Measurements from ENCODE around the gene ODR4. TPM values are rescaled to one million over a fixed set of nuclear protein-coding genes. Genes with fewer than 3 reads are reported as not detected.

Gene ODR4
- total and polyA plus RNA-seq, 7 donors, result 4.2 to 24.4 (median 9.0) TPM

- no peak for TF ChIP-seq EP300 (IDR thresholded peaks at IDR 0.05)
- no peak for TF ChIP-seq CTCF (IDR thresholded peaks at IDR 0.05)
- no peak for TF ChIP-seq POLR2A (IDR thresholded peaks at IDR 0.05)
- TF ChIP-seq POLR2AphosphoS5 (IDR thresholded peaks at IDR 0.05), result no peak
- WGBS, 2 donors, result 55 to 68% methylated on average over 2 of the region's 2 CpGs
- Histone ChIP-seq H3K9me3 (no peaks in the 10 kb centered on the region), H3K27ac (no peak overlapping the region), H3K27me3 (no peaks in the 10 kb centered on the region), H3K36me3 (peaks cover 0 to 28% (median 5%) of the 10 kb centered on the region in 4 donors), H3K4me3 (no peak overlapping the region), H3K4me1 (no peaks in the 10 kb centered on the region)
- intact Hi-C loops (cut with DNase I), result no loop called here
- no peak for DNase-seq
Measured at GRCh38 chr1:186424539-186424938, 48.9 kb downstream of the ODR4 start.

GRCh38 chr1:186426118-186426517, 50.5 kb downstream of the ODR4 start:
- peaks cover 0 to 17% (median 3%) of the 10 kb centered on the region in 4 donors for H3K36me3 ChIP-seq
- no peak for TF ChIP-seq POLR2A (IDR thresholded peaks at IDR 0.05)
- TF ChIP-seq CTCF (IDR thresholded peaks at IDR 0.05), result no peak
- TF ChIP-seq POLR2AphosphoS5 (IDR thresholded peaks at IDR 0.05), result no peak
- TF ChIP-seq EP300 (IDR thresholded peaks at IDR 0.05), result no peak
- no peaks in the 10 kb centered on the region for H3K9me3 ChIP-seq
- WGBS, 2 donors, result 91 to 93% methylated on average over 3 of the region's 3 CpGs
- intact Hi-C loops (cut with DNase I), result no loop called here
- H3K27ac ChIP-seq, result no peak overlapping the region
- no peak overlapping the region for H3K4me3 ChIP-seq
- no peaks in the 10 kb centered on the region for H3K4me1 ChIP-seq
- no peak for DNase-seq
- H3K27me3 ChIP-seq, result no peaks in the 10 kb centered on the region

GRCh38 chr1:186429017-186429416, 53.4 kb downstream of the ODR4 start:
- no peaks in the 10 kb centered on the region for H3K4me1 ChIP-seq
- no peaks in the 10 kb centered on the region for H3K9me3 ChIP-seq
- TF ChIP-seq POLR2A (IDR thresholded peaks at IDR 0.05), result no peak
- no peak for TF ChIP-seq POLR2AphosphoS5 (IDR thresholded peaks at IDR 0.05)
- TF ChIP-seq CTCF (IDR thresholded peaks at IDR 0.05), result no peak
- no peak for TF ChIP-seq EP300 (IDR thresholded peaks at IDR 0.05)
- DNase-seq, result no peak
- H3K27ac ChIP-seq, result no peak overlapping the region
- H3K36me3 ChIP-seq, result peaks cover 0 to 13% (median 3%) of the 10 kb centered on the region in 4 donors
- intact Hi-C loops (cut with DNase I), result no loop called here
- no peaks in the 10 kb centered on the region for H3K27me3 ChIP-seq
- WGBS, 2 donors, result 84 to 88% methylated on average over 3 of the region's 3 CpGs
- no peak overlapping the region for H3K4me3 ChIP-seq

- intact Hi-C loops (cut with DNase I), result no loop called here
- Histone ChIP-seq H3K9me3 (no peaks in the 10 kb centered on the region), H3K36me3 (no peaks in the 10 kb centered on the region), H3K4me1 (no peaks in the 10 kb centered on the region), H3K27ac (no peak overlapping the region), H3K4me3 (no peak overlapping the region), H3K27me3 (no peaks in the 10 kb centered on the region)
- TF ChIP-seq POLR2AphosphoS5 (IDR thresholded peaks at IDR 0.05) (no peak), POLR2A (IDR thresholded peaks at IDR 0.05) (no peak), EP300 (IDR thresholded peaks at IDR 0.05) (no peak), CTCF (IDR thresholded peaks at IDR 0.05) (no peak)
- no peak for DNase-seq
- 89 to 90% methylated on average over 1 of the region's 1 CpG for WGBS, 2 donors
Measured at GRCh38 chr1:186435336-186435735, 59.7 kb downstream of the ODR4 start.

GRCh38 chr1:186438567-186438966, 62.9 kb downstream of the ODR4 start:
- TF ChIP-seq CTCF (IDR thresholded peaks at IDR 0.05) (no peak), POLR2A (IDR thresholded peaks at IDR 0.05) (no peak), POLR2AphosphoS5 (IDR thresholded peaks at IDR 0.05) (no peak), EP300 (IDR thresholded peaks at IDR 0.05) (no peak)
- H3K27ac ChIP-seq, result no peak overlapping the region
- 83 to 89% methylated on average over 5 of the region's 5 CpGs for WGBS, 2 donors
- DNase-seq, result no peak
- no peaks in the 10 kb centered on the region for H3K27me3 ChIP-seq
- no peaks in the 10 kb centered on the region for H3K9me3 ChIP-seq
- intact Hi-C loops (cut with DNase I), result no loop called here
- no peak overlapping the region for H3K4me3 ChIP-seq
- peaks cover 0 to 3% (median 0%) of the 10 kb centered on the region in 4 donors for H3K4me1 ChIP-seq
- no peaks in the 10 kb centered on the region for H3K36me3 ChIP-seq

Data from sigmoid colon (tissue), 7 donors.